Left kidney (tissue), 2 donors: Measurements from ENCODE around the gene PELI2. TPM values are rescaled to one million over a fixed set of nuclear protein-coding genes. Genes with fewer than 3 reads are reported as not detected.
"Not testable (repeated sequence)": the region's sequence is repeated elsewhere in the genome, so short reads cannot be mapped to it uniquely, and the experiment has no call there.

Experiments used
- DNase-seq: peaks from one replicate; pipeline ENCODE4 v3.0.0-alpha.2; 2013
- polyA plus RNA-seq: library from polyadenylated mRNA; unstranded; fragments of 120-200 nt; gene quantifications from one replicate; pipeline ENCODE4 v1.2.1, GENCODE V29; 2013; ENCODE audit not compliant: insufficient read length

Gene PELI2
- polyA plus RNA-seq, 1 donor = 28.3 TPM

DNA sequence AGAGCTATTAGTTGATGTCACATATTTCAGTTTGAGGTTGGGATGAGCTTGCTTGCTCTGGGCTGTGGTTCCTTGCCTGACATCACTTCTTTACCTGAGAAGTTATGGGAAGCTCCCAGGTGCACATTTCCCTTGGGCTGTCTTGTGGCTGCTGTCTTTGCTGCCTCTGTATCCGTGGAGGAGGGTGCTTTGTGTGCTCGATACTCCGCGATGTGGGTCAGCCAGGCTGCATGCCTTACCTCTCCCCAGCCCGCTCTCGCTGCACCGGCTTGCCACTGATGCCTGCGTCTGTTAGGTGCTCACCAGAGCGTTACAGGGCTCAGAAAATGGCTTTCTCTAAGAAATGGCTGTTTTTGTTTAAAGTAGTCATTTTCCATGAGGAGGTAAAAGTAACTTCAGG, 19.6 kb downstream of the PELI2 start:
- DNase-seq = peak; percentile 53

DNA sequence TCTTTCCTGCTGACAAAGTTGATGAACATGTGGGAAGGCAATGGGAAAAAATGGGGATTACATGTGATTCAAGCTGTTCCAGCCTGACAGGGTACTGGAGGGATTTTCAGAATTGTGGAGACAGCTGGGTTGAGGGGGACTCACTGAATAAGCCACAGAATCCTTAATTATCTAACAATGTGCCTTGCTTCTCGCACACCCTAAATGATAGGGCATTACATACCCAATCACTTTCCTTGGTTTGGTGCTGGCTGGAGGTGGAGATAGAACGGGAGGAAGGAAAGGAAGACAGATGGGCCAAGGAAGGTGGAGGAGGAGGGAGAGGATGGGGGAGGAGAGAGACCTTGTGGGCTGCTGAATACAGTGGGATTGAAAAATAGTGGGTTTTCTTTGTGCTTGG, 20.7 kb downstream of the PELI2 start:
- no peak for DNase-seq

- no peak for DNase-seq
Observed at GRCh38 chr14:56142314-56142713, 24.1 kb downstream of the PELI2 start.

DNA sequence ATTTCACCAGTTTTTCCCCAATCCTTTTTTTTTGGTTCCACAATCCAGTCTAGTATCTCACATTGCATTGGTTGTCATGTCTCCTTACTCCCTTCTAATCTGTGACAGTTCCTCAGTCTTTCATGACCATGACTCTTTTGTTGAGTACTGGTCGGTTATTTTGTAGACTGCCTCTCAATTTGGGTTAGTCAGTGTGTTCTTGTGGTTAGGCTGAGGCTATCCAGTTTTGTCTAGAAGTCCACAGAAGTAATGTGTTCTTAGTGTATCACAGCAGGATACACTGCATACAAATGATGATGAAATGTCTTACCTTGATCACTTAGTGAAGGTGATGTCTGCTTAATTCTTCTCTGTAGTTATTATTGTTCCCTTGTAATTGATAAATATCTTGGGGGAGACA, 24.8 kb downstream of the PELI2 start:
- DNase-seq = no peak

DNA sequence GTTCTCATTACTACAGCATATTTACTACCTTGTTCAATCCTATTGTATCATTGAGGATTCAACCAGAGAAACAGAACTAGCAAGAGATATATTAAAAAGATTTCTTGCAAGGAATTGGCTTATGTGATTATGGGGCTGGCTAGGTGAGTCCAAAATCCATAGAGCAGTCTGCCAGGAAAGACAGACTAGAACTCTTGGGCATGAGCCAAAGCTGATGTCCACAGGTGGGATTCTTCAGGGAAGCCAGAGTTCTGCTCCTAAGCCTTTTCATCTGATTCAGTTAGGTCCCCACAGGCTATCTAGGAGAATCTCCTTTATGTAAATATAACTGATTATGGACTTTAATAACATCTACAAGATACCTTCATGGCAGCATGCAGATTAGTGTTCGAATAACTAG, 26.0 kb downstream of the PELI2 start:
- no peak for DNase-seq

DNA sequence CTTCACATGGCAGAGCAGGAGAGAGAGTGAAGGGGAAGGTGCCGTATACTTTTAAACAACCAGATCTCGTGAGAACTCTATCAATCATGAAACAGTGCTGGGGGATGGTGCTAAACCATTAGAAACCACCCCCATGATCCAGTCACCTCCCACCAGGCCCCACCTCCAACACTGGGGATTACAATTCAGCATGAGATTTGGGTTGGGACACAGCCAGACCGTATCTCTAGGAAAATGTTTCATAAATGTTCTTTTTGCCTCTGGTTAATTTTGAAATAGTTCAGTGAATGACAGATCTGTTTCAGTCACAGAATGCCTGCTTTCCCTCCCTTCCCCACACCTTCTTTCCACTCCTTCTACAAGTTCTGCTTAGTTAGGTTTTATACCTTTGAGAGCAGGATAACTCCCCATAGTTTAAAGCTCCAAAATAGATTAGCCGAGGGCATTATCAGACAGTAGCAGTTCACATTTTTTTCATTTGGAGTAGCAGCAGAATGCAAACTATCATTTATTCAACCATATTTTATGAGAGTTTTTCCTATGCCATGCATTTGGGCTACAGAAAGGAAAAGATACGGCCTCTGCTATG, 27.1 kb downstream of the PELI2 start:
- DNase-seq = no peak

- no peak for DNase-seq
Observed at GRCh38 chr14:56145965-56146364, 27.8 kb downstream of the PELI2 start.

- no peak for DNase-seq
Observed at GRCh38 chr14:56147449-56147848, 29.2 kb downstream of the PELI2 start.

DNA sequence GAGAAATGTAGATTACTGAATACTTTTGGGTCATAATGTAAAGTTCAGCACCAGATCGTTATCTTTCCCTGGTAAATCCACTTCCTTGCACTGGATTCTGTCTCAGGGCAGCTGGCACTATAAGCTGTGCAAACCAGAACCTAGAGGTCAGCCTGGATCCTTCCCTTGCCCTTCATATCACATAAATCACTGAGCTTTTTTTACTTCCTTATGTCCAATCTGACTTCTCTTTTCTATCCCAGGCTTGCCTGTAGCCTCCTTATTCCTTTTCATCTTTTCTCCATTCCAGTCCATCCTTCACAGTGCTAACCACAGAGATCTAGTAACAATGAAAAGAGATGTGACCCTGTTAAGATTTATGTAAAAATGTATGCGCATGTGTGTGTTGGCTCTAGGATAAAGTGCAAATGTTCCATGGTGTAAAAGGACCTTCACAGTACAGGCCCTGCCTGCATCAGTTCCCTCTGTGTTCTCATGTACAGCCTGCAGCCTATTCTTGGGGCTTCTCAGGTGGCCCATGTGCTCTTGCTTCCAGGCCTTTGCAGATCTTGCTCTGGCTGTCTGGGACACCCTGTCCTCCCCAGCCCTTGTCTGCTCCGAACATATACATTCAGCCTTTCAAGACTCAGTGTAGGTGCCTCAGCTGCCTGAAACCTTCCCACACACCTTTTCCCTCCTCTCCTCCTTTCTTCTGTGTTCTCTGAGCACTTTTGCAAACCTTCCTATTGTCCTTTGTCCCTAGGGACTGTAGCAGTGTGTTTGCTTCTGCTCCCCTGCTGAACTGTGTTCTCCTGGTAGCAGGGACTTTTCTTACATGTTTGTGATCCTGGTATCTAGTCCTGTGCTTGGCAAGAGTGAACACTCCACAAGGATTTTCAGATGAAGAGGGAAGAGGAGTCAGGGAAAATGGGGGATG, 30.0 kb downstream of the PELI2 start:
- DNase-seq = no peak

- DNase-seq = no peak
Observed at GRCh38 chr14:56149151-56149550, 30.9 kb downstream of the PELI2 start.

GRCh38 chr14:56149995-56150394, 31.8 kb downstream of the PELI2 start:
- DNase-seq = no peak

DNA sequence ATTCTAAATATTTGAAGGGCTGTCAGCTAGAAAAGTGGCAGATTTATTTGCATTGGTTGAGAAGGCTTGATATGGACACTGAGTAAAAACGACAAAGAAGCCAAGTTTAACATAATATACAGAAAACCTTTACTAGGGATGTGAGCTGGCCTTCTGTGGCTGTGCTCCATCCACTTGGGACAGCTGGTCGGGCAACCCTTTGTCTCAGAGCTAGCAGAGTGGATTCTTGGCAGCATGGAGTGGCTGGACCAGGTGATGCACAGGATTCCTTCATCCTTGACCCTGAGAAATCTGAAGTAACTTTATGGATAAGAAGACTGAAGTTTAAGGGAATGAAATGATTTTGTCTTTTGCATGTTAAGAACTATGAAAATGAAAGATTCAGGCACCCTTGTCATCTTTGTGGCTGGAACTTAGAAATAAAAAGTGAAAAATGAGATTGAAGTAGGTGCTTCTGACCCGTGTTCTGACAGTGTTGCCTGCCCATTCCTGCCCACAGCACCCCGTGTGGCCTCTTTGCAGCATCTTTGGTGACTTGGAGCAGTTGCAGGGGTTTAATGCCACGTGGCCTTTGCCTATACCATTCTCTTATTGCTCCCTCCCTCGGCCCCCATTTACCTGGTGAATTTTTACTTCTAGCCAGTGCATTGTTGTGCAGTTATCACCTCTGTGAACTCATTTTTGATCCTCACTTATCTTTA, 32.6 kb downstream of the PELI2 start:
- no peak for DNase-seq

- no peak for DNase-seq
Observed at GRCh38 chr14:56152221-56152620, 34.0 kb downstream of the PELI2 start.

DNA sequence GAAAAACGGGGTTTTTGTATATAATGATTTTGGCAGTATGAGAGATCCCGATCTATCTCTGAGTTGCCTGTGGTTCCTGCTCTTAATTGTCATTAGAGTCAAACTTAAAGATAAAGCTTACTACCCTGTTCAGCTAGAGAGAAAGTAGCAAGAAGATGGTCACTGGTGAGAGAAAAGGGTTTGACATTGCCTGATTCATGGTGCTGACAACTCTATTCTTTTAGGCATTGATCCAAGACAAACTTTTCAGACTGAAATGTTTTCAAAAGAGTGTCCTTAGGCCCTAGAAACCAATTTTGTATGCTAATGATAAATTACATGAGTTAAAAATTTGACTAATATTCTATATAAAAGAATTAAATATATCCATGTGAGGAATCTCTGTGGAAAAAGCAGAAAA, 35.1 kb downstream of the PELI2 start:
- no peak for DNase-seq

DNA sequence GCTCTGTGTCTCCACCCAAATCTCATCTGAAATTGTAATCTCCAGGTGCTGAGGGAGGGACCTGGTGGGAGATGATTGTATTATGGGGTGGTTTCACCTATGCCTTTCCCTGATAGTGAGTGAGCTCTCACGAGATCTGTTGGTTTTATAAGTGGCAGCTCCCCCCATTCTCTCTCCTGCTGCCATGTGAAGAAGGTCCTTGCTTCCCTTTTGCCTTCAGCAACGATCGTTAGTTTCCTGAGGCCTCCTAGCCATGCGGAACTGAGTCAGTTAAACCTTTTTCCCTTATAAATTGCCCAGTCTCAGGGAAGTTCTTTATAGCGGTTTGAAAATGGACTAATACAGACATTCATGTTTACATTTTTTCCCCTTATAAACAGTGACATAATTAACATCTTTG, 36.1 kb downstream of the PELI2 start:
- DNase-seq = no peak

GRCh38 chr14:56156096-56156495, 37.9 kb downstream of the PELI2 start:
- no peak for DNase-seq

GRCh38 chr14:56159066-56159465, 40.9 kb downstream of the PELI2 start:
- DNase-seq = no peak

- no peak for DNase-seq
Observed at GRCh38 chr14:56160088-56160487, 41.9 kb downstream of the PELI2 start.

DNA sequence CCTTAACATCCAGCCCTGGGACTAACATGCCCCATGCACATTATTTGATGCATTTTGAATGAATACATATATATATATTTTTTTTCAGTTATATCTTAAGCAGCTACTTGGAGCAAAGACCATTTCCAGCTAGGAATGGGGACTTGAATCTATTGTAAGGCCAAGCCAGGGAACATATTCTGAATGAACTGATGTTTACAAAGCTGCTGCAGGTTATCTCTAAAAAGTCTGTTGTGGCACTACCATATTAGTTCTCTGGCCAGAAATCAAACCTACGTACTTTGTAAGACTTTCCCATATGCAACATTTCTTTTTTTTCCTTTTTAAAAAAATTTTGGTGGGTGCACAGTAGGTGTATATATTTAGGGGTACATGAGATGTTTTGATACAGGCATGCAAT, 43.4 kb downstream of the PELI2 start:
- no peak for DNase-seq

- DNase-seq = no peak
Observed at GRCh38 chr14:56162476-56162875, 44.3 kb downstream of the PELI2 start.

- not testable (repeated sequence) for DNase-seq
Observed at GRCh38 chr14:56166579-56166978, 48.4 kb downstream of the PELI2 start.

DNA sequence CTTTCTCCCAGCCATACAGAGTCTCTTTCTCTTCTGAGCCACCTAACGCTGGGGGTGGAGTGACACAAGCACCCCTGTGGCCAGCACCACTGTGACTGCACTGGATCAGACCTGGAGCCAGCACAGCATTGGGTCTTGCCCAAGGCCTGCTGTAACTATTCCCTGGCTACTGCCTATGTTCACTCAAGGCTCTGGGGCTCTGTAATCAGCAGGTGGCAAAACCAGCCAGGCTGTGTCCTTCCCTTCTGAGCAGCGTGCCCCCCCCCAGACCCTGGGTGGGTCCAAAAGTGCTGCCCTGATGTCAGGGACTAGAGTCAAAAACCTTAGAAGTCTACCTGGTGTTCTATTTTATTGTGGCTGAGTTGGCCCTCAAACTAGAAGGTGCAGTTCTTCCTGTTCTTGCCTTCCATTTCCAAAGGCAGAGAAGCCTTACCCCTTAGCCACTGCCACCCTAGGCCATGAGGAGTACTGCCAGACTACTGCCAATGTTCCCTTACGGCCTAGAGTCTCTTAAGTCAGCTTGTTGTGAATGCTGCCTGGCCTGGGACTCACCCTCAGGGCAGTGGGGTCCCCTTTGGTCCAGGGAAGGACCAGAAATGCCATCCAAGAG, 49.9 kb downstream of the PELI2 start:
- no peak for DNase-seq

- no peak for DNase-seq
Observed at GRCh38 chr14:56170028-56170427, 51.8 kb downstream of the PELI2 start.
